Measurements from ENCODE around the gene DNAJC5G.
"Not testable (repeated sequence)": the region's sequence is repeated elsewhere in the genome, so short reads cannot be mapped to it uniquely, and the experiment has no call there.

The DNAJC5G gene

GRCh38 chr2:27264753-27265535 is 10.3 kb upstream of the DNAJC5G start:
- DNase-seq = peak in 1 of 2 donors; percentile 37
- peak in 1 of 2 experiments; percentile 16 for TF ChIP-seq CTCF (IDR thresholded peaks at IDR 0.05)
- H3K9me3 ChIP-seq = no peaks in the 10 kb centered on the region
- H3K27me3 ChIP-seq = peaks cover 0 to 76% of the 10 kb centered on the region in 2 donors
- intact Hi-C loops (cut with DNase I; ENCODE audit: low total_unique reads) = no loop called here
- no peak overlapping the region for H3K27ac ChIP-seq
- peaks cover 0 to 38% (median 36%) of the 10 kb centered on the region in 4 donors for H3K4me1 ChIP-seq
- peak overlapping the region; percentile 11 to 35 for H3K4me3 ChIP-seq
- no peaks in the 10 kb centered on the region for H3K36me3 ChIP-seq

GRCh38 chr2:27265536-27265870 is 9.7 kb upstream of the DNAJC5G start:
- TF ChIP-seq CTCF (IDR thresholded peaks at IDR 0.05) = no peak
- DNase-seq = no peak
- H3K9me3 ChIP-seq = no peaks in the 10 kb centered on the region
- H3K4me3 ChIP-seq = no peak overlapping the region
- H3K36me3 ChIP-seq = no peaks in the 10 kb centered on the region
- H3K27ac ChIP-seq = no peak overlapping the region
- H3K27me3 ChIP-seq = peaks cover 0 to 72% of the 10 kb centered on the region in 2 donors
- intact Hi-C loops (cut with DNase I; ENCODE audit: low total_unique reads) = no loop called here
- peaks cover 0 to 38% (median 36%) of the 10 kb centered on the region in 4 donors for H3K4me1 ChIP-seq

- intact Hi-C loops (cut with DNase I; ENCODE audit: low total_unique reads); H3K27ac ChIP-seq; H3K4me3 ChIP-seq; DNase-seq; H3K9me3 ChIP-seq; H3K36me3 ChIP-seq: not testable (repeated sequence)
- peaks cover 0 to 44% of the 10 kb centered on the region in 2 donors for H3K27me3 ChIP-seq
- peaks cover 0 to 20% (median 19%) of the 10 kb centered on the region in 4 donors for H3K4me1 ChIP-seq
Measured at GRCh38 chr2:27268296-27268695, 6.9 kb upstream of the DNAJC5G start.

GRCh38 chr2:27270131-27270530 is 5.1 kb upstream of the DNAJC5G start:
- intact Hi-C loops (cut with DNase I; ENCODE audit: low total_unique reads) = no loop called here
- H3K27me3 ChIP-seq = peaks cover 0 to 31% of the 10 kb centered on the region in 2 donors

GRCh38 chr2:27270670-27271069 is 4.6 kb upstream of the DNAJC5G start:
- H3K4me3 ChIP-seq = no peak overlapping the region
- no peak for DNase-seq
- intact Hi-C loops (cut with DNase I; ENCODE audit: low total_unique reads) = no loop called here
- no peaks in the 10 kb centered on the region for H3K36me3 ChIP-seq
- H3K27me3 ChIP-seq = peaks cover 0 to 31% of the 10 kb centered on the region in 2 donors
- H3K4me1 ChIP-seq = no peaks in the 10 kb centered on the region
- no peak for TF ChIP-seq CTCF (IDR thresholded peaks at IDR 0.05)
- H3K9me3 ChIP-seq = no peaks in the 10 kb centered on the region
- no peak overlapping the region for H3K27ac ChIP-seq

More at GRCh38 chr2:27270131-27270530, 5.1 kb upstream of the DNAJC5G start:
- Histone ChIP-seq H3K4me1 (peaks cover 0 to 1% (median under 1%) of the 10 kb centered on the region in 4 donors), H3K27ac (no peak overlapping the region), H3K36me3 (no peaks in the 10 kb centered on the region), H3K4me3 (no peak overlapping the region), H3K9me3 (no peaks in the 10 kb centered on the region)
- no peak for DNase-seq
- TF ChIP-seq CTCF (IDR thresholded peaks at IDR 0.05) = no peak

GRCh38 chr2:27271631-27272340 is 3.4 kb upstream of the DNAJC5G start:
- no peak for DNase-seq
- H3K27me3 ChIP-seq = peaks cover 0 to 21% of the 10 kb centered on the region in 2 donors
- no peaks in the 10 kb centered on the region for H3K4me1 ChIP-seq
- no peak overlapping the region for H3K27ac ChIP-seq
- intact Hi-C loops (cut with DNase I; ENCODE audit: low total_unique reads) = no loop called here
- no peak overlapping the region for H3K4me3 ChIP-seq
- H3K36me3 ChIP-seq = no peaks in the 10 kb centered on the region
- no peaks in the 10 kb centered on the region for H3K9me3 ChIP-seq
- no peak for TF ChIP-seq CTCF (IDR thresholded peaks at IDR 0.05)

- H3K4me3 ChIP-seq; DNase-seq; H3K4me1 ChIP-seq; intact Hi-C loops (cut with DNase I; ENCODE audit: low total_unique reads); H3K9me3 ChIP-seq; H3K36me3 ChIP-seq; H3K27ac ChIP-seq: not testable (repeated sequence)
- peaks cover 0 to 21% of the 10 kb centered on the region in 2 donors for H3K27me3 ChIP-seq
Measured at GRCh38 chr2:27272537-27273522, 2.4 kb upstream of the DNAJC5G start.
